ENCODE measurements around the gene MYO1D.

The MYO1D gene

DNA sequence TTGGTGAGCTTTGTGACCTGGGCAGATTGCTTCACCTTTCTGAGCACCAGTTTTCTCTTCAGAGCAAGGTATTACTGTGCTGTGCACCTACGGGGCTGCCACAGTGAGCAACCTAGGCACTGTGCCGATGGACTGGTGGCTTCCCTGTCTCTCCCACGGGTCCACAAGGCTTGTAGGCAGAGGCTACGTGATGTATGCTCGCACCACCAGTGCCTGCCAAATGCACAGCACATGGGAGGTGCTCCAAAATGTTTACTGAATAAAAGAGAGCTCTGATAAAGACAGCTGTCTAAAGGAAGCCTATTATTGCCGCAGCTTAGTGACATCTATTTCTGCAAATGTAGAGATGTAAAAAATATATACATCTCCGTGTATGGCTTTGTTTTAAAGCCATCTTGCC is 251.0 kb downstream of the MYO1D start:
- no peak for DNase-seq
- H3K27ac ChIP-seq (ENCODE audit: low read length) = no peak overlapping the region

DNA sequence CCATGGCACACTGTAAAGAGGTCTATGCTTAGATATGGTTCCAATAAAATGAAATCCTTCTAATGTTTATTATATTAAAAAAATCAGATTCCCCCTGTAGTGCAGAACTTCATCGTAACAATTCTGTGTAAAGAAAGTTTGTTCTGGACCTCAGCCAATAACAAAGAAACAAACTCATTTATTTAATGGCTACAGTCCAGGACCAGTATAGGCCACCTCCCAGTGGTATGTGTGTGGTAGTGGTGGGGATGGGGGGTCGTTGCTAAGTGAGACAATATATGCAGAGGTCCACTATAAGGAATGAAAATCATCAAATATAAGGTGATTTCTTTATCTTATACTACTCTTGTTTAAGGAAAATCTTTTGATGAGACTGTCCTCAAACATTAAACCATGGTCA is 253.7 kb downstream of the MYO1D start:
- Histone ChIP-seq H3K9me2 (replicated peaks; ENCODE audit: insufficient read depth, low read length) (no peaks in the 10 kb centered on the region), H3K27me3 (replicated peaks; ENCODE audit: insufficient read depth, low read length) (no peaks in the 10 kb centered on the region), H2AFZ (ENCODE audit: low read length) (no peak overlapping the region), H4K20me1 (ENCODE audit: insufficient read depth, low read length) (no peaks in the 10 kb centered on the region), H3K79me2 (ENCODE audit: low read length) (no peaks in the 10 kb centered on the region), H3K36me3 (replicated peaks; ENCODE audit: insufficient read depth, low read length) (no peaks in the 10 kb centered on the region), H3K4me2 (ENCODE audit: low read depth, low read length) (no peak overlapping the region), H3K27ac (ENCODE audit: low read length) (no peak overlapping the region), H3K9me3 (replicated peaks; ENCODE audit: insufficient read depth, low read length) (no peaks in the 10 kb centered on the region), H3F3A (ENCODE audit: insufficient read depth, low read length) (no peaks in the 10 kb centered on the region), H3K9ac (ENCODE audit: low read length) (no peak overlapping the region), H3K4me1 (ENCODE audit: low read length) (no peaks in the 10 kb centered on the region), H3K4me3 (ENCODE audit: low read length) (no peak overlapping the region)
- DNase-seq = no peak
- TF ChIP-seq EZH2 (optimal IDR thresholded peaks at IDR 0.05; ENCODE audit: low read depth, low read length) (no peak), EZH2phosphoT487 (IDR thresholded peaks at IDR 0.05; ENCODE audit: low read length) (no peak)
- TF ChIP-seq, protein P1, sequence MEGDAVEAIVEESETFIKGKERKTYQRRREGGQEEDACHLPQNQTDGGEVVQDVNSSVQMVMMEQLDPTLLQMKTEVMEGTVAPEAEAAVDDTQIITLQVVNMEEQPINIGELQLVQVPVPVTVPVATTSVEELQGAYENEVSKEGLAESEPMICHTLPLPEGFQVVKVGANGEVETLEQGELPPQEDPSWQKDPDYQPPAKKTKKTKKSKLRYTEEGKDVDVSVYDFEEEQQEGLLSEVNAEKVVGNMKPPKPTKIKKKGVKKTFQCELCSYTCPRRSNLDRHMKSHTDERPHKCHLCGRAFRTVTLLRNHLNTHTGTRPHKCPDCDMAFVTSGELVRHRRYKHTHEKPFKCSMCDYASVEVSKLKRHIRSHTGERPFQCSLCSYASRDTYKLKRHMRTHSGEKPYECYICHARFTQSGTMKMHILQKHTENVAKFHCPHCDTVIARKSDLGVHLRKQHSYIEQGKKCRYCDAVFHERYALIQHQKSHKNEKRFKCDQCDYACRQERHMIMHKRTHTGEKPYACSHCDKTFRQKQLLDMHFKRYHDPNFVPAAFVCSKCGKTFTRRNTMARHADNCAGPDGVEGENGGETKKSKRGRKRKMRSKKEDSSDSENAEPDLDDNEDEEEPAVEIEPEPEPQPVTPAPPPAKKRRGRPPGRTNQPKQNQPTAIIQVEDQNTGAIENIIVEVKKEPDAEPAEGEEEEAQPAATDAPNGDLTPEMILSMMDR (IDR thresholded peaks at IDR 0.05; ENCODE audit: low read length) = no peak

More for the DNA sequence above, 251.0 kb downstream of the MYO1D start:
- Histone ChIP-seq H3K4me1 (ENCODE audit: low read length) (no peaks in the 10 kb centered on the region), H2AFZ (ENCODE audit: low read length) (no peak overlapping the region), H3K9me2 (replicated peaks; ENCODE audit: insufficient read depth, low read length) (no peaks in the 10 kb centered on the region), H3K9ac (ENCODE audit: low read length) (no peak overlapping the region), H3K9me3 (replicated peaks; ENCODE audit: insufficient read depth, low read length) (no peaks in the 10 kb centered on the region), H3F3A (ENCODE audit: insufficient read depth, low read length) (no peaks in the 10 kb centered on the region), H4K20me1 (ENCODE audit: insufficient read depth, low read length) (no peaks in the 10 kb centered on the region; the same call in 1 of the 2 replicates), H3K36me3 (replicated peaks; ENCODE audit: insufficient read depth, low read length) (no peaks in the 10 kb centered on the region), H3K79me2 (ENCODE audit: low read length) (no peaks in the 10 kb centered on the region), H3K27me3 (replicated peaks; ENCODE audit: insufficient read depth, low read length) (no peaks in the 10 kb centered on the region), H3K4me3 (ENCODE audit: low read length) (no peak overlapping the region), H3K4me2 (ENCODE audit: low read depth, low read length) (no peak overlapping the region)
- no peak for TF ChIP-seq EZH2phosphoT487 (IDR thresholded peaks at IDR 0.05; ENCODE audit: low read length)
- no peak for TF ChIP-seq EZH2 (optimal IDR thresholded peaks at IDR 0.05; ENCODE audit: low read depth, low read length)
- TF ChIP-seq, protein P1 (IDR thresholded peaks at IDR 0.05; ENCODE audit: low read length) = no peak

DNA sequence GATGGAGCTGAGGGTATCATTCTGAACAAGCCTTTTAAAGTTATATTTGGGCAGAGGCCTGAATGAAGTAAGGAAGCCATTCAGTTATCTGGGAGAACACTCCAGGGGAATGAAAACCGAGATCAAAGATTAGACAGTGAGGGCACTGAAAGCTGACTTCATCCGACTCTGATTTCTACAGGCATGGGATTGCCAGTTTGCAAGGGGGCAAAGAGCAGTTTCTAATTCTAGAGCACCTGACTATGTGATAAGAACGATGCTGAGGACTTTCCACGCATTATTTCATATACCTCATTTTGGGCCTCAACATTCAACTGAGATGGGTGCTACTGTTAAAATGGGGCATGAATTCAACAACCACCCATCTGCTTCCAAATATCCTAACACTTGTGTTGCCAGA is 254.4 kb downstream of the MYO1D start:
- Histone ChIP-seq H3K9ac (ENCODE audit: low read length) (no peak overlapping the region), H3K27ac (ENCODE audit: low read length) (no peak overlapping the region), H3K4me2 (ENCODE audit: low read depth, low read length) (no peak overlapping the region), H2AFZ (ENCODE audit: low read length) (no peak overlapping the region), H3K27me3 (replicated peaks; ENCODE audit: insufficient read depth, low read length) (no peaks in the 10 kb centered on the region), H3F3A (ENCODE audit: insufficient read depth, low read length) (no peaks in the 10 kb centered on the region), H4K20me1 (ENCODE audit: insufficient read depth, low read length) (no peaks in the 10 kb centered on the region), H3K4me1 (ENCODE audit: low read length) (no peaks in the 10 kb centered on the region), H3K4me3 (ENCODE audit: low read length) (no peak overlapping the region), H3K9me2 (replicated peaks; ENCODE audit: insufficient read depth, low read length) (no peaks in the 10 kb centered on the region), H3K79me2 (ENCODE audit: low read length) (no peaks in the 10 kb centered on the region), H3K36me3 (replicated peaks; ENCODE audit: insufficient read depth, low read length) (no peaks in the 10 kb centered on the region), H3K9me3 (replicated peaks; ENCODE audit: insufficient read depth, low read length) (no peaks in the 10 kb centered on the region)
- TF ChIP-seq EZH2phosphoT487 (IDR thresholded peaks at IDR 0.05; ENCODE audit: low read length) (no peak), EZH2 (optimal IDR thresholded peaks at IDR 0.05; ENCODE audit: low read depth, low read length) (no peak)
- TF ChIP-seq, protein P1 (IDR thresholded peaks at IDR 0.05; ENCODE audit: low read length) = no peak
- DNase-seq = no peak

Data from MM.1S (cell line).